ENCODE measurements around the gene SLC2A11. TPM values are rescaled to one million over a fixed set of nuclear protein-coding genes. Genes with fewer than 3 reads are reported as not detected.
A peak's percentile ranks its signal among the peaks of the same experiment; 100 is the strongest.

The SLC2A11 gene
- total RNA-seq, 2 experiments from 2014 or later, result 9.9 to 11.5 TPM

- Histone ChIP-seq H3K4me1 (ENCODE audit: insufficient read depth, low read length) (peaks cover 5% of the 10 kb centered on the region), H3K9me3 (ENCODE audit: control insufficient read depth in 1 of 2, insufficient read depth in 1 of 2, low read length in 2 of 2) (no peaks in the 10 kb centered on the region), H3K27ac (ENCODE audit: low read depth in 1 of 2, low read length in 2 of 2) (no peak overlapping the region), H3K27me3 (ENCODE audit: control insufficient read depth in 1 of 2, insufficient read depth in 2 of 2, low read length in 2 of 2) (no peaks in the 10 kb centered on the region), H3K4me3 (ENCODE audit: low read length) (no peak overlapping the region), H3K36me3 (ENCODE audit: insufficient read depth, low read length) (peaks cover 53% of the 10 kb centered on the region)
- peak in 1 of 14 experiments; percentile 2 for DNase-seq
- Mint-ChIP-seq H3K27ac (no peak overlapping the region), H3K36me3 (ENCODE audit: low read depth) (peaks cover 73% of the 10 kb centered on the region), H3K4me1 (ENCODE audit: low read depth) (no peaks in the 10 kb centered on the region), H3K4me3 (no peak overlapping the region), H3K27me3 (no peaks in the 10 kb centered on the region), H3K9me3 (no peaks in the 10 kb centered on the region)
- no peak for ATAC-seq (ENCODE audit: poor library complexity)
- no peak for TF ChIP-seq CTCF (IDR thresholded peaks at IDR 0.05)
- ChIA-PET POLR2A (no interaction called here), CTCF (no interaction called here)
- intact Hi-C loops (cut with DNase I, micrococcal nuclease), result no loop called here
These were observed 41.3 kb upstream of the SLC2A11 start for GRCh38 chr22:23816156-23816976.

GRCh38 chr22:23817146-23817545 lies 40.5 kb upstream of the SLC2A11 start:
- no peaks in the 10 kb centered on the region for H3K9me3 ChIP-seq (ENCODE audit: control insufficient read depth in 1 of 2, insufficient read depth in 1 of 2, low read length in 2 of 2)
- CTCF ChIA-PET, result no interaction called here
- H3K36me3 Mint-ChIP-seq (ENCODE audit: low read depth), result peaks cover 73% of the 10 kb centered on the region

GRCh38 chr22:23818541-23818940 lies 39.1 kb upstream of the SLC2A11 start:
- TF ChIP-seq CTCF (IDR thresholded peaks at IDR 0.05), result no peak
- Mint-ChIP-seq H3K9me3 (no peaks in the 10 kb centered on the region), H3K27ac (no peak overlapping the region), H3K36me3 (ENCODE audit: low read depth) (peaks cover 75% of the 10 kb centered on the region), H3K4me1 (ENCODE audit: low read depth) (no peaks in the 10 kb centered on the region), H3K27me3 (no peaks in the 10 kb centered on the region), H3K4me3 (no peak overlapping the region)
- POLR2A ChIA-PET, result no interaction called here
- no peak for ATAC-seq (ENCODE audit: poor library complexity)
- H3K4me3 ChIP-seq (ENCODE audit: low read length), result no peak overlapping the region
- intact Hi-C loops (cut with DNase I, micrococcal nuclease), result no loop called here
- peaks cover 65% of the 10 kb centered on the region for H3K36me3 ChIP-seq (ENCODE audit: insufficient read depth, low read length)
- no peaks in the 10 kb centered on the region for H3K27me3 ChIP-seq (ENCODE audit: control insufficient read depth in 1 of 2, insufficient read depth in 2 of 2, low read length in 2 of 2)
- CTCF ChIA-PET, result no interaction called here
- H3K9me3 ChIP-seq (ENCODE audit: control insufficient read depth in 1 of 2, insufficient read depth in 1 of 2, low read length in 2 of 2), result no peaks in the 10 kb centered on the region
- H3K4me1 ChIP-seq (ENCODE audit: insufficient read depth, low read length), result peaks cover 5% of the 10 kb centered on the region
- no peak overlapping the region for H3K27ac ChIP-seq (ENCODE audit: low read depth in 1 of 2, low read length in 2 of 2)
- no peak for DNase-seq

More at GRCh38 chr22:23817146-23817545, 40.5 kb upstream of the SLC2A11 start:
- Histone ChIP-seq H3K4me3 (ENCODE audit: low read length) (no peak overlapping the region), H3K27me3 (ENCODE audit: control insufficient read depth in 1 of 2, insufficient read depth in 2 of 2, low read length in 2 of 2) (no peaks in the 10 kb centered on the region), H3K4me1 (ENCODE audit: insufficient read depth, low read length) (peaks cover 5% of the 10 kb centered on the region), H3K36me3 (ENCODE audit: insufficient read depth, low read length) (peaks cover 54% of the 10 kb centered on the region), H3K27ac (ENCODE audit: low read depth in 1 of 2, low read length in 2 of 2) (no peak overlapping the region)
- POLR2A ChIA-PET, result no interaction called here
- Mint-ChIP-seq H3K27ac (no peak overlapping the region), H3K4me3 (no peak overlapping the region), H3K27me3 (no peaks in the 10 kb centered on the region), H3K9me3 (no peaks in the 10 kb centered on the region), H3K4me1 (ENCODE audit: low read depth) (no peaks in the 10 kb centered on the region)
- ATAC-seq (ENCODE audit: poor library complexity) (no peak), DNase-seq (no peak)
- intact Hi-C loops (cut with DNase I, micrococcal nuclease), result no loop called here
- TF ChIP-seq CTCF (IDR thresholded peaks at IDR 0.05), result no peak

Measured in CD4-positive, alpha-beta T cell (primary cell).